BE2C (cell line): ENCODE measurements around the gene HAL. TPM values are rescaled to one million over a fixed set of nuclear protein-coding genes. Genes with fewer than 3 reads are reported as not detected.

ENCODE experiments used
- DNase-seq: peaks from one replicate; pipeline ENCODE4 v3.0.0-alpha.2; 2020
- H3K27me3 ChIP-seq: fragments of 250-450 bp; sonication (Bioruptor Pico); 2 replicates; pipeline ENCODE4 v1.5.1; 2020; ENCODE audit warnings: mild to moderate bottlenecking
- H3K36me3 ChIP-seq: fragments of 250-450 bp; sonication (Bioruptor Pico); 2 replicates; pipeline ENCODE4 v1.5.1; 2020; ENCODE audit warnings: mild to moderate bottlenecking
- H3K4me1 ChIP-seq: fragments of 250-450 bp; sonication (Bioruptor Pico); 2 replicates; pipeline ENCODE4 v1.5.1; 2020
- H3K4me3 ChIP-seq: 2 replicates; pipeline ENCODE4 v1.5.1; 2011; ENCODE audit warnings: low read depth, low read length
- H3K9me3 ChIP-seq: fragments of 250-450 bp; sonication (Bioruptor Pico); 2 replicates; pipeline ENCODE4 v1.5.1; 2020
- CTCF ChIP-seq: IDR thresholded peaks from 2 replicates; pipeline ENCODE4 v1.5.1; 2012; ENCODE audit warnings: mild to moderate bottlenecking, low read depth, low read length
- polyA plus RNA-seq: library from polyadenylated mRNA; unstranded; fragments of >200 nt; gene quantifications from one replicate; pipeline ENCODE4 v1.2.1, GENCODE V29; 2012; ENCODE audit warnings: low read depth, missing spikeins; ENCODE audit not compliant: insufficient read length, insufficient read depth

Gene HAL
- not detected for polyA plus RNA-seq

GRCh38 chr12:95996034-95996658 lies at the start of gene HAL:
Gene HAL, minus strand, starts transcription at chr12:95996344. Its CDS starts 434 bp downstream, at chr12:95995910.
- no peak for TF ChIP-seq CTCF
- Histone ChIP-seq H3K36me3 (no peaks in the 10 kb centered on the region), H3K27me3 (peaks cover 4% of the 10 kb centered on the region), H3K4me1 (no peaks in the 10 kb centered on the region), H3K4me3 (no peak within 1 kb of the TSS), H3K9me3 (no peaks in the 10 kb centered on the region)
- DNase-seq, result no peak

- H3K9me3 ChIP-seq, result no peaks in the 10 kb centered on the region
- no peaks in the 10 kb centered on the region for H3K36me3 ChIP-seq
- H3K4me1 ChIP-seq, result no peaks in the 10 kb centered on the region
- no peak for DNase-seq
- no peaks in the 10 kb centered on the region for H3K27me3 ChIP-seq
- no peak for TF ChIP-seq CTCF
- no peak overlapping the region for H3K4me3 ChIP-seq
These were observed 49.4 kb upstream of the HAL start for GRCh38 chr12:96045566-96045965.

- no peaks in the 10 kb centered on the region for H3K9me3 ChIP-seq
- no peaks in the 10 kb centered on the region for H3K4me1 ChIP-seq
- H3K4me3 ChIP-seq, result no peak overlapping the region
- no peak for DNase-seq
- no peak for TF ChIP-seq CTCF
- no peaks in the 10 kb centered on the region for H3K36me3 ChIP-seq
- H3K27me3 ChIP-seq, result no peaks in the 10 kb centered on the region
These were observed 48.8 kb upstream of the HAL start for GRCh38 chr12:96044943-96045290.

GRCh38 chr12:96044017-96044942 lies 48.1 kb upstream of the HAL start:
- Histone ChIP-seq H3K4me3 (no peak overlapping the region), H3K36me3 (no peaks in the 10 kb centered on the region), H3K4me1 (no peaks in the 10 kb centered on the region), H3K9me3 (no peaks in the 10 kb centered on the region), H3K27me3 (no peaks in the 10 kb centered on the region)
- no peak for TF ChIP-seq CTCF
- no peak for DNase-seq

GRCh38 chr12:96041181-96041580 lies 45.0 kb upstream of the HAL start:
- DNase-seq, result no peak
- Histone ChIP-seq H3K4me3 (no peak overlapping the region), H3K36me3 (no peaks in the 10 kb centered on the region), H3K27me3 (no peaks in the 10 kb centered on the region), H3K4me1 (no peaks in the 10 kb centered on the region; the same call in 1 of the 2 replicates), H3K9me3 (no peaks in the 10 kb centered on the region)
- TF ChIP-seq CTCF, result no peak
